ENCODE data around the gene ZNF18. TPM values are rescaled to one million over a fixed set of nuclear protein-coding genes. Genes with fewer than 3 reads are reported as not detected.
A peak's percentile ranks its signal among the peaks of the same experiment; 100 is the strongest.

The ZNF18 gene
- total RNA-seq, result 4.1 TPM
- long read RNA-seq, partial matches to known transcripts, result 2 of 13 reads
- long read RNA-seq, other reads (novel, unspliced or antisense), result 7 of 13 reads

GRCh38 chr17:11997147-11997971, at the start of gene ZNF18:
ZNF18 (minus strand) TSS chr17:11997475; CDS start chr17:11992829, 4,646 bp downstream.
- DNase-seq, result peak; percentile 99
- ATAC-seq, result peak; percentile 99
- intact Hi-C loops (cut with micrococcal nuclease), result no loop called here

- intact Hi-C loops (cut with micrococcal nuclease), result no loop called here
- ATAC-seq, result no peak
- DNase-seq, result no peak
Measured at GRCh38 chr17:12046786-12047185, 49.5 kb upstream of the ZNF18 start.

- no peak for DNase-seq
- ATAC-seq, result no peak
- intact Hi-C loops (cut with micrococcal nuclease), result no loop called here
Measured at GRCh38 chr17:12043702-12044101, 46.4 kb upstream of the ZNF18 start.

- ATAC-seq, result no peak
- no peak for DNase-seq
- intact Hi-C loops (cut with micrococcal nuclease), result no loop called here
Measured at GRCh38 chr17:12041312-12041711, 44.0 kb upstream of the ZNF18 start.

- DNase-seq (no peak), ATAC-seq (no peak)
- intact Hi-C loops (cut with micrococcal nuclease), result no loop called here
Measured at GRCh38 chr17:12040478-12040877, 43.2 kb upstream of the ZNF18 start.

- intact Hi-C loops (cut with micrococcal nuclease), result no loop called here
- ATAC-seq, result no peak
- DNase-seq, result no peak
Measured at GRCh38 chr17:12037970-12038369, 40.7 kb upstream of the ZNF18 start.

GRCh38 chr17:12035673-12036072, 38.4 kb upstream of the ZNF18 start:
- ATAC-seq, result no peak
- no peak for DNase-seq
- intact Hi-C loops (cut with micrococcal nuclease), result no loop called here

GRCh38 chr17:12034538-12034937, 37.3 kb upstream of the ZNF18 start:
- no peak for ATAC-seq

GRCh38 chr17:12028611-12029010, 31.3 kb upstream of the ZNF18 start:
- ATAC-seq (no peak), DNase-seq (no peak)
- intact Hi-C loops (cut with micrococcal nuclease), result loop anchor here (10.0 kb wide), 1 partner anchor 86 kb away; no protein-coding TSS in a partner anchor

More at GRCh38 chr17:12034538-12034937, 37.3 kb upstream of the ZNF18 start:
- intact Hi-C loops (cut with micrococcal nuclease), result no loop called here
- no peak for DNase-seq

GRCh38 chr17:12027658-12028057, 30.4 kb upstream of the ZNF18 start:
- no peak for DNase-seq
- no peak for ATAC-seq
- intact Hi-C loops (cut with micrococcal nuclease), result loop anchor here (10.0 kb wide), 1 partner anchor 87 kb away; no protein-coding TSS in a partner anchor

GRCh38 chr17:12024327-12024726, 27.1 kb upstream of the ZNF18 start:
- DNase-seq, result no peak
- no peak for ATAC-seq
- intact Hi-C loops (cut with micrococcal nuclease), result loop anchor here (10.0 kb wide), 1 partner anchor 90 kb away; no protein-coding TSS in a partner anchor

- intact Hi-C loops (cut with micrococcal nuclease), result loop anchor here (10.0 kb wide), 1 partner anchor 92 kb away; no protein-coding TSS in a partner anchor
- ATAC-seq (no peak), DNase-seq (no peak)
Measured at GRCh38 chr17:12022310-12022709, 25.0 kb upstream of the ZNF18 start.

- DNase-seq (no peak), ATAC-seq (no peak)
- intact Hi-C loops (cut with micrococcal nuclease), result loop anchor here (10.0 kb wide), 1 partner anchor 93 kb away; no protein-coding TSS in a partner anchor
Measured at GRCh38 chr17:12021623-12022140, 24.4 kb upstream of the ZNF18 start.

GRCh38 chr17:12020642-12021622, 23.7 kb upstream of the ZNF18 start, which contains the start of gene MAP2K4:
MAP2K4 (plus strand) TSS chr17:12020877; CDS start chr17:12020887, 10 bp downstream.
- ATAC-seq (peak; percentile 100), DNase-seq (peak; percentile 96)
- intact Hi-C loops (cut with micrococcal nuclease), result loop anchor here (10.0 kb wide), 1 partner anchor 94 kb away; no protein-coding TSS in a partner anchor

- DNase-seq, result no peak
- no peak for ATAC-seq
- intact Hi-C loops (cut with micrococcal nuclease), result no loop called here
Measured at GRCh38 chr17:12007466-12007865, 10.2 kb upstream of the ZNF18 start.

GRCh38 chr17:11999696-12000095, 2.4 kb upstream of the ZNF18 start:
- ATAC-seq (no peak), DNase-seq (no peak)
- intact Hi-C loops (cut with micrococcal nuclease), result no loop called here

- intact Hi-C loops (cut with micrococcal nuclease), result no loop called here
- no peak for DNase-seq
- ATAC-seq, result no peak
Measured at GRCh38 chr17:11997972-11998233, 628 bp upstream of the ZNF18 start.

GRCh38 chr17:11996722-11997146, 541 bp downstream of the ZNF18 start:
- DNase-seq (no peak), ATAC-seq (peak; percentile 39)
- intact Hi-C loops (cut with micrococcal nuclease), result no loop called here

GRCh38 chr17:11991461-11991860, 5.8 kb downstream of the ZNF18 start:
- intact Hi-C loops (cut with micrococcal nuclease), result no loop called here
- DNase-seq (no peak), ATAC-seq (no peak)

Data from left ventricle myocardium superior (tissue), 1 donor.